Progenitor cell of endocrine pancreas (in vitro differentiated cells): Measurements from ENCODE around the gene CST11. TPM values are rescaled to one million over a fixed set of nuclear protein-coding genes. Genes with fewer than 3 reads are reported as not detected.

Source experiments
- DNase-seq: peaks from one replicate; pipeline ENCODE4 v3.0.0; 2021; ENCODE audit warnings: low spot score; ENCODE audit not compliant: unreplicated experiment
- H3K27ac Mint-ChIP-seq: 2 replicates; pipeline ENCODE4 v1.8.0; 2021; ENCODE audit warnings: mild to moderate bottlenecking, moderate library complexity, mixed read lengths
- H3K27me3 Mint-ChIP-seq: 2 replicates; pipeline ENCODE4 v1.8.0; 2021; ENCODE audit warnings: mixed read lengths
- H3K36me3 Mint-ChIP-seq: 2 replicates; pipeline ENCODE4 v1.8.0; 2022; ENCODE audit warnings: mixed read lengths; ENCODE audit not compliant: insufficient read depth
- H3K4me1 Mint-ChIP-seq: 2 replicates; pipeline ENCODE4 v1.8.0; 2021; ENCODE audit warnings: low read depth, mixed read lengths
- H3K4me3 Mint-ChIP-seq: 2 replicates; pipeline ENCODE4 v1.8.0; 2021; ENCODE audit warnings: low read depth, mild to moderate bottlenecking, moderate library complexity, mixed read lengths
- H3K9me3 Mint-ChIP-seq: 2 replicates; pipeline ENCODE4 v1.8.0; 2021; ENCODE audit warnings: low read depth, mixed read lengths
- total RNA-seq: library from RNA; stranded (reverse); gene quantifications from 2 replicates; pipeline ENCODE4 v1.2.1, GENCODE V29; 2021
- TF ChIP-seq, protein P1 (sequence below): fragments of 200-600 bp; sonication (generic); IDR thresholded peaks from one replicate; pipeline ENCODE4 v1.5.0; 2021; ENCODE audit warnings: antibody characterized with exemption, mild to moderate bottlenecking; ENCODE audit not compliant: unreplicated experiment

CST11 gene
- total RNA-seq, 1 donor from 2014 or later = not detected

DNA sequence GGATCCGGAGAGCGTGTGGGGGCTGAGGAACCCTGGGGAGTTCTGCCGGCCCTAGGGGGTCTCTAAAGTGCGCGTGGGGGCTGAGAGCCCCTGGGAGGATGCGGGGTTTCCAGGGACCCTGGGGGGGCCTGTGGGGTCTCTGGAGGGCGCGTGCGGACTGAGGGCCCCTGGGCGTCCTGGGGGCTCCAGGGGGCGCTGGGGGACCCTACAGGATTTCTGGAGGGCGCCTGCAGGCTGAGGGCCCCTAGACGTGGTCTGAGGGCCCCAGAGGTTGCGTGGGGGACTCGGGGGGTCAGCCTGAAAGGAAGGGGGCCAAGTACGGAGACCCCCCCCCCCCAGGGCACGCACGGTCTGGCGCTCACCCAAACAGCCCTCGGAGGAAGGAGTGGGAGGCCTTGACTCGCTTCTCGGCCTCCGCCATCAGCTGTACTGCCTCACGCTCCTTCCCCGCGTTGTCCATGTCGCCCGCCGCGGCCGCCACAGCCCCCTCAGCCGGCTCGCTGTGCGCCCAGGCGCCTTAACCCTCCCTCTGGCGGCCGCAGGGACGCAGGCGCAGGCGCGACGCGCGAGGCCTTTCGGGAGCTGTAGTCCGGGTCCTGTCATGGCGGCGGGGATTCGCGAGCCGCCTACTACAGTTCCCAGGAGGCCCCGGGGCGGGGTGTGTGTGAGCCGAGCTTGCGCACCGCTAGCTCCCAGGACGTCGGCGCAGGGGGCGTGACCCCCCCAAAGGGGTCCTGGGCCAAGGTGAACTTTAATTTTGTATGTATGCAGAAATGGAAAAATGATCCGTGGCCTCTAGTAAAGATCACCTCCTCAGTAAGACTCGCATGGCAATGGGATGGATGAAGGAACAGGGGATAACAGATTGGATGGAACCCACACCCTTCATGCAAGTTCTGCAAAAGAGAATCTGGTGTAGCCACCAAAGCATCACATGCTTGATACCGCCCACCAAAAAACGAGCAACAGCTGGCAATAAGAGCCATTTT is 31.4 kb downstream of the CST11 start, which contains the start of gene NAPB:
Gene NAPB, minus strand, starts transcription at position 546 of the 989 bp plus-strand sequence. Its CDS starts 86 bp downstream, at position 460.
- H3K4me1 Mint-ChIP-seq = peaks cover 10% of the 10 kb centered on the region
- DNase-seq = peak; percentile 88
- TF ChIP-seq, protein P1, sequence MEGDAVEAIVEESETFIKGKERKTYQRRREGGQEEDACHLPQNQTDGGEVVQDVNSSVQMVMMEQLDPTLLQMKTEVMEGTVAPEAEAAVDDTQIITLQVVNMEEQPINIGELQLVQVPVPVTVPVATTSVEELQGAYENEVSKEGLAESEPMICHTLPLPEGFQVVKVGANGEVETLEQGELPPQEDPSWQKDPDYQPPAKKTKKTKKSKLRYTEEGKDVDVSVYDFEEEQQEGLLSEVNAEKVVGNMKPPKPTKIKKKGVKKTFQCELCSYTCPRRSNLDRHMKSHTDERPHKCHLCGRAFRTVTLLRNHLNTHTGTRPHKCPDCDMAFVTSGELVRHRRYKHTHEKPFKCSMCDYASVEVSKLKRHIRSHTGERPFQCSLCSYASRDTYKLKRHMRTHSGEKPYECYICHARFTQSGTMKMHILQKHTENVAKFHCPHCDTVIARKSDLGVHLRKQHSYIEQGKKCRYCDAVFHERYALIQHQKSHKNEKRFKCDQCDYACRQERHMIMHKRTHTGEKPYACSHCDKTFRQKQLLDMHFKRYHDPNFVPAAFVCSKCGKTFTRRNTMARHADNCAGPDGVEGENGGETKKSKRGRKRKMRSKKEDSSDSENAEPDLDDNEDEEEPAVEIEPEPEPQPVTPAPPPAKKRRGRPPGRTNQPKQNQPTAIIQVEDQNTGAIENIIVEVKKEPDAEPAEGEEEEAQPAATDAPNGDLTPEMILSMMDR = peak; percentile 44
- no peaks in the 10 kb centered on the region for H3K27me3 Mint-ChIP-seq
- H3K4me3 Mint-ChIP-seq = peak within 1 kb of the TSS; percentile 76
- peak within 1 kb of the TSS; percentile 51 for H3K27ac Mint-ChIP-seq
- no peaks in the 10 kb centered on the region for H3K9me3 Mint-ChIP-seq
- H3K36me3 Mint-ChIP-seq = no peaks in the 10 kb centered on the region

DNA sequence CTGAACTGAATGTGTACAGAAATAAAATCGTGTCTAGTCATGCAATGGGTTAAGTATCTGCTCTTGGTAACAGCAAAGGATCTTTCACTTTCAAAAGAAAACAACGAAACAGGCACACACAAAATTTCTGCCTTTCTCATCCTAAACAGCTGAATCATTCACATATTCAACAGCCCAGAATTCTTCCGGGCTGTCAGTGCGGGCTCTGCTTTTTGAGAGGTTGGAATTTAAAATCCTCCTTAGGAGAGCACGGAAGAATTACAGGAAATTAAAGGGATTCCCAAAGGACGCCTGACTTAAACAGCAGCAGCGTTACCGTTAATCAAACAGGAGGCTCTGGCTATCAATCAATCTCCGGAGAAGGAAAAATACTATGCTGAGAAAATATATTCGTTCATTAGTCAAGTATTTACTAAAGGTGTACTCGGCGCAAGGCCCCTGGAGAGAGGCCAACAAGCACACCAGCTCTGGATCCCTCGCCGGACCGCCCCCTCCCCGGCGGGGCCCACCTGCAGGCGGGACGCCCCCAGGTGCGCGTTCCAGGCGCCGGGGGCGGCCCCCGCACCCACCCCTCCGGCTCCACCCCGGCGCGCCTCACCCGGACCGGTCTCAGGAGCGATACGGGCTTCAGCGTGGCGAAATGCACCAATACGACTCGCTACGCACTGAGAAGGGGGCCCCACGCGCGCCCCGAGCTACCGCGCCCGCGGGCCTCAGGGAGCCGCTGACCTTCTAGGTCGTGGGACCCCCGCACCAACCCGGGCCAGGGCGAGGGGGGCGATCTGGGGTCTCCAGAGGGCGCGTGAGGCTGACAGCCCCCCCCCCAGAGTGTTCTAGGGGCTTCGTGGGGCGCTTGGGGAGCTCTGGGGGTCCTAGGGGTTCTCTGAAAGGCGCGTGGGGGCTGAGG is 32.4 kb downstream of the CST11 start:
- H3K4me1 Mint-ChIP-seq = peaks cover 11% of the 10 kb centered on the region
- peak overlapping the region; percentile 73 for H3K27ac Mint-ChIP-seq
- TF ChIP-seq, protein P1 = no peak
- peaks cover 2% of the 10 kb centered on the region for H3K36me3 Mint-ChIP-seq
- no peaks in the 10 kb centered on the region for H3K27me3 Mint-ChIP-seq
- H3K4me3 Mint-ChIP-seq = peak overlapping the region; percentile 76
- peak; percentile 35 for DNase-seq
- H3K9me3 Mint-ChIP-seq = no peaks in the 10 kb centered on the region

DNA sequence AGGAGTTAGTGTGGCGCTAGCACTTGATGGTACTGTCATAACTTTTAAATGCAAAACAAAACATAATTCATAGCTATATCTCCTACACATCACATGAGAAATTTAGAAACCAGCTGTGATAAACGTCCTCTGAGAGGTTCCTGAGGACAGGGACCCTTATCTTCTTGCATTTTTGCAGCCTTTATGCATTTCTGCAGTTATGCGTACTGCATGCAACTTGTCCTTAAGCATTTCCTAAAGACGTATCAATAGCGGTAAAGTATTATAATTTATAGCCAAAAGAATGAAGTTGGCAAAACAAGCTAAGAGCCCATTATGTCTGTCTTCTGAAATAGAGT is 33.0 kb downstream of the CST11 start:
- Mint-ChIP-seq H3K36me3 (peaks cover 2% of the 10 kb centered on the region), H3K4me3 (peak overlapping the region; percentile 76), H3K27me3 (no peaks in the 10 kb centered on the region), H3K4me1 (peaks cover 11% of the 10 kb centered on the region), H3K27ac (peak overlapping the region; percentile 73), H3K9me3 (no peaks in the 10 kb centered on the region)
- no peak for DNase-seq
- TF ChIP-seq, protein P1 = no peak

DNA sequence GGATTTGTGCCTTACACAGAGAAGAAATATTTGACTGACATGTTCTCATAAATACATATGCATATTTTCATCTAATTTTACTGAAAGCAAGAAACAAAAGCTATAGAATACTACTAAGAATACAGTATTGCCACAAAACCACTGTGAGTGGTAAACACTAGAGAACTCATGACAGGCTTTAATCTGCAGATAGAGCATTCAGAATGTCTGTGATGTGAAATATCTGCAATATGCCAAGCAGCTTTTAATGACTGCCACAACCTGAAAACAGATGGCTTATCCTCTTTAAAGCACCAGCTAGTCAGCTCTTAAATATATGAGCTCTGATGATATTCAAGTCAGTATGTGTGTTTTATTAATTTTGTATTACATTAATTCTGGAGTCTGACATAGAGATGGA is 34.8 kb downstream of the CST11 start:
- Mint-ChIP-seq H3K27me3 (no peaks in the 10 kb centered on the region), H3K36me3 (peaks cover 2% of the 10 kb centered on the region), H3K4me1 (peaks cover 11% of the 10 kb centered on the region), H3K9me3 (no peaks in the 10 kb centered on the region), H3K27ac (no peak overlapping the region), H3K4me3 (no peak overlapping the region)
- no peak for DNase-seq
- TF ChIP-seq, protein P1 = no peak
